Measurements from ENCODE around the gene TPO.
A peak's percentile ranks its signal among the peaks of the same experiment; 100 is the strongest.

The TPO gene

GRCh38 chr2:1548910-1549673 lies 135.8 kb downstream of the TPO start:
- peaks cover 0 to 11% (median 6%) of the 10 kb centered on the region in 4 donors for H3K4me1 ChIP-seq
- no peaks in the 10 kb centered on the region for H3K36me3 ChIP-seq
- H3K27me3 ChIP-seq, result peaks cover 0 to 9% of the 10 kb centered on the region in 2 donors
- H3K9me3 ChIP-seq, result no peaks in the 10 kb centered on the region
- H3K4me3 ChIP-seq, result no peak overlapping the region
- DNase-seq, result peak in 1 of 2 donors; percentile 52
- no peak overlapping the region for H3K27ac ChIP-seq
- TF ChIP-seq, protein P1, sequence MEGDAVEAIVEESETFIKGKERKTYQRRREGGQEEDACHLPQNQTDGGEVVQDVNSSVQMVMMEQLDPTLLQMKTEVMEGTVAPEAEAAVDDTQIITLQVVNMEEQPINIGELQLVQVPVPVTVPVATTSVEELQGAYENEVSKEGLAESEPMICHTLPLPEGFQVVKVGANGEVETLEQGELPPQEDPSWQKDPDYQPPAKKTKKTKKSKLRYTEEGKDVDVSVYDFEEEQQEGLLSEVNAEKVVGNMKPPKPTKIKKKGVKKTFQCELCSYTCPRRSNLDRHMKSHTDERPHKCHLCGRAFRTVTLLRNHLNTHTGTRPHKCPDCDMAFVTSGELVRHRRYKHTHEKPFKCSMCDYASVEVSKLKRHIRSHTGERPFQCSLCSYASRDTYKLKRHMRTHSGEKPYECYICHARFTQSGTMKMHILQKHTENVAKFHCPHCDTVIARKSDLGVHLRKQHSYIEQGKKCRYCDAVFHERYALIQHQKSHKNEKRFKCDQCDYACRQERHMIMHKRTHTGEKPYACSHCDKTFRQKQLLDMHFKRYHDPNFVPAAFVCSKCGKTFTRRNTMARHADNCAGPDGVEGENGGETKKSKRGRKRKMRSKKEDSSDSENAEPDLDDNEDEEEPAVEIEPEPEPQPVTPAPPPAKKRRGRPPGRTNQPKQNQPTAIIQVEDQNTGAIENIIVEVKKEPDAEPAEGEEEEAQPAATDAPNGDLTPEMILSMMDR (IDR thresholded peaks at IDR 0.05), result no peak
- intact Hi-C loops (cut with DNase I; ENCODE audit: low total_unique reads), result loop anchor here (10.0 kb wide), 1 partner anchor 694 kb away; no protein-coding TSS in a partner anchor

- H3K27ac ChIP-seq, result no peak overlapping the region
- intact Hi-C loops (cut with DNase I; ENCODE audit: low total_unique reads), result no loop called here
- DNase-seq, result no peak
Measured at GRCh38 chr2:1550076-1550475, 136.8 kb downstream of the TPO start.

DNA sequence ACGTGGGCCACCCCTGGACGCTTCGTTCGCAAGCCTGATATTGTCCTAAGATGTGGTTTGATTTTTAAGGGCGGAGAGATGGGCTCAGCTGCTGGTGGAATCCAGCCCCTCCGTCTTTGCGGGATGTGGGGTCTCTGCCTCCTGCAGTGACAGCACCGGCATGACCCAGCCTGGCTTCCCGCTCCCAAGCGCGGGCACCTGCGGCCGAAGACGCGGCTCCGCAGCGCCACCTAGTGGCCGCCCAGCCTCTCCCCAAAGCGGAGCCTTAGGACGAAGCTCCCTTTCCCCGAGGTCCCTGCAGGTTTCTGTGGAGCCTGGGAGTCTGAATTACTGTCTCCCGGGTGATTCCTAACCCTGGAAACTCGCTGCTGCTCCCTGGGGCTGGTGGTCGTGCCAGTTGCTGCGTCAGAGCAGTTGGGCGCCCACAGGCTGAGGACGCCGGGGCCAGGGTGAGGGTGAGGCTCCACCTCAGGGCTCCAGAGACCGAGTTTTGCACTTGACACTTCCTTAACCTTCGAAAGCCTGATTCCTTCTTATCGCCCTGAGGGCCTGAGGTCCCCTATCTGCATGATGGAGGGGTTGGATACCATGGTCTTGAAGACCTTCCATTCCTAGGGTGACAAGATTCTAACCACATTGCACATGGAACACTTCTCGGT lies 137.5 kb downstream of the TPO start:
- Histone ChIP-seq H3K4me1 (peaks cover 0 to 11% (median 5%) of the 10 kb centered on the region in 4 donors), H3K36me3 (no peaks in the 10 kb centered on the region), H3K27me3 (peaks cover 0 to 9% of the 10 kb centered on the region in 2 donors), H3K9me3 (no peaks in the 10 kb centered on the region), H3K27ac (no peak overlapping the region), H3K4me3 (no peak overlapping the region)
- TF ChIP-seq, protein P1 (IDR thresholded peaks at IDR 0.05), result peak; percentile 80 to 97
- DNase-seq, result no peak
- intact Hi-C loops (cut with DNase I; ENCODE audit: low total_unique reads), result no loop called here

More at GRCh38 chr2:1550076-1550475, 136.8 kb downstream of the TPO start:
- H3K9me3 ChIP-seq, result no peaks in the 10 kb centered on the region
- H3K4me1 ChIP-seq, result peaks cover 0 to 11% (median 6%) of the 10 kb centered on the region in 4 donors
- H3K36me3 ChIP-seq, result no peaks in the 10 kb centered on the region
- H3K27me3 ChIP-seq, result peaks cover 0 to 9% of the 10 kb centered on the region in 2 donors
- no peak overlapping the region for H3K4me3 ChIP-seq
- TF ChIP-seq, protein P1 (IDR thresholded peaks at IDR 0.05), result no peak

DNA sequence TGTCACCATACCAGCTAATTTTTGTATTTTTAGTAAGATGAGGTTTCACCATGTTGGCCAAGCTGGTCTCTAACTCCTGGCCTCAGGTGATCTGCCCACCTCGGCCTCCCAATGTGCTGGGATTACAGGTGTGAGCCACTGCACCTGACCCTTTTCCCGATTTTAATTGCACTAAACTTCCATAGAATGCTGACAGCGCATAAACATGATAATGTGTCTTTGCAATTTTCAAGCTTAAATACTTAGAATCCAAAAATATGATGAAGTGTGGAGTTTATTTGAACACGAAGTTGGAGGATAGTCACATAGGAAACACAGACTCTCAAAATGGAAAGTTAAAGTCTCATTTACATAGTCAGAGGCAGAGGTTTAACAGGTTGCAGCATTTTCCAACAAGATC lies 138.6 kb downstream of the TPO start:
- Histone ChIP-seq H3K27me3 (peaks cover 0 to 5% of the 10 kb centered on the region in 2 donors), H3K9me3 (no peaks in the 10 kb centered on the region), H3K4me1 (peaks cover 0 to 11% (median 3%) of the 10 kb centered on the region in 4 donors), H3K4me3 (no peak overlapping the region), H3K36me3 (no peaks in the 10 kb centered on the region), H3K27ac (no peak overlapping the region)
- intact Hi-C loops (cut with DNase I; ENCODE audit: low total_unique reads), result no loop called here
- no peak for DNase-seq
- TF ChIP-seq, protein P1 (IDR thresholded peaks at IDR 0.05), result no peak

- intact Hi-C loops (cut with DNase I; ENCODE audit: low total_unique reads), result no loop called here
- Histone ChIP-seq H3K27me3 (no peaks in the 10 kb centered on the region), H3K4me3 (no peak overlapping the region), H3K9me3 (no peaks in the 10 kb centered on the region), H3K36me3 (no peaks in the 10 kb centered on the region), H3K4me1 (peaks cover 0 to 11% (median 3%) of the 10 kb centered on the region in 4 donors), H3K27ac (no peak overlapping the region)
- TF ChIP-seq, protein P1 (IDR thresholded peaks at IDR 0.05), result no peak
- no peak for DNase-seq
Measured at GRCh38 chr2:1552611-1553010, 139.3 kb downstream of the TPO start.
